ENCODE measurements around the gene AKAP17A.
"Not testable (repeated sequence)": the region's sequence is repeated elsewhere in the genome, so short reads cannot be mapped to it uniquely, and the experiment has no call there.

AKAP17A gene

DNA sequence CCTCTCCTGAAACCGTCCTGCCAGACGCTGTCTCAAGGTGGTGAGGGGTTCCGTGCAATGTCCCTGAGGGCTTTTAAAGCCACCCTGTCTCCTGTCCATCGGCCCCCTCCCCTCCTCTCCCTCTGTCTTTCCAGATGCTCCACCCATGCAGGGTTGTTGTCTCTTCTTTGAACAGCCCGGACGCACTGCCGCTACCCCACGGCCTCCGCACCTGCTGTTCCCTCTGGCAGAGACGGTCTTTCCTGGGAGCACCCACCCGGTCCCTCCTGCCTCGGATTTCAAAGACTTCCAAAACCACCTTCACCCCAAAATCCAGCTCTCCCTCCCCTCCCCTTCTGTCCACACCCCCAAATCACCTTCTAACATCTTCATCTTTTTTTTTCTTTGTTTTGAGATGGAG is 19.3 kb downstream of the AKAP17A start:
- Histone ChIP-seq H3K9me3 (ENCODE audit: insufficient read depth, low read length) (no peaks in the 10 kb centered on the region), H3K4me3 (ENCODE audit: insufficient read length, low read depth) (no peak overlapping the region), H3K36me3 (ENCODE audit: insufficient read depth, insufficient read length, low read length) (peaks cover 4% of the 10 kb centered on the region), H3K27me3 (ENCODE audit: insufficient read depth, insufficient read length) (no peaks in the 10 kb centered on the region), H3K9ac (ENCODE audit: insufficient read length, low read depth) (no peak overlapping the region), H3K4me1 (ENCODE audit: insufficient read depth, insufficient read length) (peaks cover 7% of the 10 kb centered on the region)
- TF ChIP-seq SUZ12 (IDR thresholded peaks at IDR 0.05; ENCODE audit: extremely low read depth, insufficient read depth, insufficient read length) (no peak), YY1 (IDR thresholded peaks at IDR 0.05; ENCODE audit: insufficient read depth, insufficient read length) (no peak), ZNF274 (IDR thresholded peaks at IDR 0.05; ENCODE audit: low read depth, low read length) (no peak)
- no peak for DNase-seq (ENCODE audit: low read depth, low spot score)

DNA sequence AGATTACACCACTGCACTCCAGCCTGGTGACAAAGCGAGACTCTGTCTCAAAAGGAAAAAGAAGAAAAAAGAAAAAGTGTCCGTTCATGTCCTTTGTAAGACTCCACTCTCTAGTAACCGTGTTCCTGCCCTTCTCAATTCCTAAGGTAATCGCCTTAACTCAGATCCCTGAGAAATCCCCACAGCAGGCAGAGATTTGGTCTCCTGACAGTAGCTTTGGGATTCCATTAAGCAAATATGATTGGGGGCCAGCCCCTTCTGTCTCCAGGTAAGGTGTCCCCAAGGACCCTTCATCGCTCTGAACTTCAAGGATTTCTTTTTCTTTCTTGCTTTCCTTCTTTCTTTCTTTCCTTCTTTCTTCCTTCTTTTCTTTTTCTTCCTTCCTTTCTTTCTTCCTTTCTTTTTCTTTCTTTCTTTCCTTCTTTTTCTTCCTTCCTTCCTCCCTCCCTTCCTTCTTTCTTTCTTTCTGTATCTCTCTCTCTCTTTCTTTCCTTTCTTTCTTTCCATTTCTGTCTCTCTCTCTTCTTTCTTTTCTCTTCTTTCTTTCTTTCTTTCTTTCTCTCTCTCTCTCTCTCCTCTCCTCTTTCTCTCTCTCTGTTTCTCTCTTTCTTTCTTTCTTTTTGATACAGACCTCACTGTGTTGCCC is 21.4 kb downstream of the AKAP17A start:
- no peak for DNase-seq (ENCODE audit: low read depth, low spot score)
- H3K9ac ChIP-seq (ENCODE audit: insufficient read length, low read depth): no peak overlapping the region

DNA sequence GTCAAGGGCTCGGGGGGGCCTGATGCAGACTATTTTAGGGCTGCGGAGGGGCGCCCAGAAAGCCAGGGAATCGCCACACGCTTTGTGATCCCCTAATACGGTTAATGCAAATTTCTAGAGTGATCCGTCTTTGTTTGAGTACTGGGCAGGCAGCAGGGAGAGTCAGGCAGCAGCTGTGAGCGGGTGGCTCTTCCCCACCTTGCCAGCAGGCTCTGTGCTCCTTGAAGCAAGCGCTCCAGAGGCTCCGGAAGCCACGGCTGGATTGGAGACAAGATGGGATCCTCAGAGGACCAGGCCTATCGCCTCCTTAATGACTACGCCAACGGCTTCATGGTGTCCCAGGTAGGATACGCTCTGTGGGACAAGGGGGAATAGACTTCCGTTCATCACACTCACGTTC is 23.5 kb downstream of the AKAP17A start, which contains the start of gene ASMT:
TSS of gene ASMT (plus strand) at position 133 of the 400 bp plus-strand sequence. CDS start at position 274, 141 bp downstream.
- no peaks in the 10 kb centered on the region for H3K9me3 ChIP-seq (ENCODE audit: insufficient read depth, low read length)
- H3K36me3 ChIP-seq (ENCODE audit: insufficient read depth, insufficient read length, low read length): no peaks in the 10 kb centered on the region
- peaks cover 2% of the 10 kb centered on the region for H3K4me1 ChIP-seq (ENCODE audit: insufficient read depth, insufficient read length)
- H3K4me3 ChIP-seq (ENCODE audit: insufficient read length, low read depth): no peak within 1 kb of the TSS
- no peak for TF ChIP-seq YY1 (IDR thresholded peaks at IDR 0.05; ENCODE audit: insufficient read depth, insufficient read length)
- TF ChIP-seq ZNF274 (IDR thresholded peaks at IDR 0.05; ENCODE audit: low read depth, low read length): no peak
- no peak for TF ChIP-seq SUZ12 (IDR thresholded peaks at IDR 0.05; ENCODE audit: extremely low read depth, insufficient read depth, insufficient read length)
- H3K27me3 ChIP-seq (ENCODE audit: insufficient read depth, insufficient read length): no peaks in the 10 kb centered on the region
- no peak for DNase-seq (ENCODE audit: low read depth, low spot score)
- H3K9ac ChIP-seq (ENCODE audit: insufficient read length, low read depth): no peak within 1 kb of the TSS

More for the DNA sequence above, 21.4 kb downstream of the AKAP17A start:
- H3K4me3 ChIP-seq (ENCODE audit: insufficient read length, low read depth): no peak overlapping the region
- H3K4me1 ChIP-seq (ENCODE audit: insufficient read depth, insufficient read length): peaks cover 7% of the 10 kb centered on the region
- H3K27me3 ChIP-seq (ENCODE audit: insufficient read depth, insufficient read length): no peaks in the 10 kb centered on the region
- H3K36me3 ChIP-seq (ENCODE audit: insufficient read depth, insufficient read length, low read length): no peaks in the 10 kb centered on the region
- TF ChIP-seq YY1 (IDR thresholded peaks at IDR 0.05; ENCODE audit: insufficient read depth, insufficient read length) (no peak), SUZ12 (IDR thresholded peaks at IDR 0.05; ENCODE audit: extremely low read depth, insufficient read depth, insufficient read length) (no peak), ZNF274 (IDR thresholded peaks at IDR 0.05; ENCODE audit: low read depth, low read length) (no peak)
- no peaks in the 10 kb centered on the region for H3K9me3 ChIP-seq (ENCODE audit: insufficient read depth, low read length)

DNA sequence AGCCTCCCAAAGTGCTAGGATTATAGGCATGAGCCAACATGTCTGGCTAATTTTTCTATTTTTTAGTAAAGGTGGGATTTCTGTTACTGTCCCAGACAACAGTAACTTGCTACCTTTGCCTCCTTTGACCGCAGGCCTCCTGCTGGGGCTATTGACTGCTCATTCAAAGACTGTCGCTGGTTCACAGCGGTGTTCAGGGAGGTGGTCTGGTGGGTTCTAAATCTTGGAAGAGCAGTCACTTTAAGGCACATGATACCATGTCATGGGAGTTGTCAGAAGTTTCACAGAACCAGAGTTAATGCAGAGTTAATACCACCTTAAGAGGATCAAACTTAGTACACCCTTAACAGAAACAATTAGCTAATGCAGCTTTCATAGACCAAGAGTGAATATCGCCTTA is 27.3 kb downstream of the AKAP17A start:
- peaks cover 2% of the 10 kb centered on the region for H3K4me1 ChIP-seq (ENCODE audit: insufficient read depth, insufficient read length)
- TF ChIP-seq ZNF274 (IDR thresholded peaks at IDR 0.05; ENCODE audit: low read depth, low read length): no peak
- TF ChIP-seq YY1 (IDR thresholded peaks at IDR 0.05; ENCODE audit: insufficient read depth, insufficient read length): no peak
- TF ChIP-seq SUZ12 (IDR thresholded peaks at IDR 0.05; ENCODE audit: extremely low read depth, insufficient read depth, insufficient read length): no peak
- no peaks in the 10 kb centered on the region for H3K27me3 ChIP-seq (ENCODE audit: insufficient read depth, insufficient read length)
- no peak overlapping the region for H3K9ac ChIP-seq (ENCODE audit: insufficient read length, low read depth)
- DNase-seq (ENCODE audit: low read depth, low spot score): peak; percentile 18
- H3K36me3 ChIP-seq (ENCODE audit: insufficient read depth, insufficient read length, low read length): no peaks in the 10 kb centered on the region
- no peaks in the 10 kb centered on the region for H3K9me3 ChIP-seq (ENCODE audit: insufficient read depth, low read length)
- no peak overlapping the region for H3K4me3 ChIP-seq (ENCODE audit: insufficient read length, low read depth)

DNA sequence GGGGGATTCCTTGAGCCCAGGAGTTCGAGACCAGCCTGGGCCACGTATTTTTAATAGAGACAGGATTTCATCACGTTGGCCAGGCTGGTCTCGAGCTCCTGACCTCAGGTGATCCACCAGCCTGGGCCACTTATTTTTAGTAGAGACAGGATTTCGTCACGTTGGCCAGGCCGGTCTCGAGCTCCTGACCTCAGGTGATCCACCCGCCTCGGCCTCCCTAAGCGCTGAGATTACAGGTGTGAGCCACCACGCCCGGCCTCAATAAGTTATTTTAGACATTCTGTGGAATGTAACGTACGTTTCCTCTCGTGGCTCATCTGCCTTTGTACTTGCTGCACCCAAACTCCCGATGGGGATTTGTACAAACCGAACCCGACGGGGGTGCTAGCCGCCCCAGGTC is 32.3 kb downstream of the AKAP17A start:
- Histone ChIP-seq H3K4me3 (ENCODE audit: insufficient read length, low read depth) (no peak overlapping the region), H3K9me3 (ENCODE audit: insufficient read depth, low read length) (no peaks in the 10 kb centered on the region), H3K27me3 (ENCODE audit: insufficient read depth, insufficient read length) (no peaks in the 10 kb centered on the region), H3K9ac (ENCODE audit: insufficient read length, low read depth) (no peak overlapping the region), H3K36me3 (ENCODE audit: insufficient read depth, insufficient read length, low read length) (no peaks in the 10 kb centered on the region), H3K4me1 (ENCODE audit: insufficient read depth, insufficient read length) (peaks cover 1% of the 10 kb centered on the region)
- TF ChIP-seq SUZ12 (IDR thresholded peaks at IDR 0.05; ENCODE audit: extremely low read depth, insufficient read depth, insufficient read length) (no peak), YY1 (IDR thresholded peaks at IDR 0.05; ENCODE audit: insufficient read depth, insufficient read length) (no peak), ZNF274 (IDR thresholded peaks at IDR 0.05; ENCODE audit: low read depth, low read length) (no peak)
- no peak for DNase-seq (ENCODE audit: low read depth, low spot score)

DNA sequence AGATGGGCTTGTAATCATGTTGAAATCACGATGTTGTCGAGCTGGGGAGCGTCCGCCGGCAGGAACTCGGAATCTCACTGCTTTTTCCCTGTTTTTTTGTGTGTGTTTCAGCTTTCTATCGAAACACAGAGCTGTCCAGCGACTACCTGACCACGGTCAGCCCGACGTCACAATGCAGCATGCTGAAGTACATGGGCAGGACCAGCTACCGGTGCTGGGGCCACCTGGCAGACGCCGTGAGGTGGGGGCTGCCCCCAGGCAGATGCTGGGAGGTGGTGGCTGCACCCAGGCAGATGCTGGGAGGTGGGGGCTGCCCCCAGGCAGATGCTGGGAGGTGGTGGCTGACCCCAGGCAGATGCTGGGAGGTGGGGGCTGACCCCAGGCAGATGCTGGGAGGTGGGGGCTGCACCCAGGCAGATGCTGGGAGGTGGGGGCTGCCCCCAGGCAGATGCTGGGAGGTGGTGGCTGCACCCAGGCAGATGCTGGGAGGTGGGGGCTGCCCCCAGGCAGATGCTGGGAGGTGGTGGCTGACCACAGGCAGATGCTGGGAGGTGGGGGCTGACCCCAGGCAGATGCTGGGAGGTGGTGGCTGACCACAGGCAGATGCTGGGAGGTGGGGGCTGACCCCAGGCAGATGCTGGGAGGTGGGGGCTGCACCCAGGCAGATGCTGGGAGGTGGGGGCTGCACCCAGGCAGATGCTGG is 32.9 kb downstream of the AKAP17A start:
- not testable (repeated sequence) for H3K36me3 ChIP-seq (ENCODE audit: insufficient read depth, insufficient read length, low read length); H3K9me3 ChIP-seq (ENCODE audit: insufficient read depth, low read length); H3K4me1 ChIP-seq (ENCODE audit: insufficient read depth, insufficient read length); H3K27me3 ChIP-seq (ENCODE audit: insufficient read depth, insufficient read length); DNase-seq (ENCODE audit: low read depth, low spot score); H3K4me3 ChIP-seq (ENCODE audit: insufficient read length, low read depth); H3K9ac ChIP-seq (ENCODE audit: insufficient read length, low read depth)

DNA sequence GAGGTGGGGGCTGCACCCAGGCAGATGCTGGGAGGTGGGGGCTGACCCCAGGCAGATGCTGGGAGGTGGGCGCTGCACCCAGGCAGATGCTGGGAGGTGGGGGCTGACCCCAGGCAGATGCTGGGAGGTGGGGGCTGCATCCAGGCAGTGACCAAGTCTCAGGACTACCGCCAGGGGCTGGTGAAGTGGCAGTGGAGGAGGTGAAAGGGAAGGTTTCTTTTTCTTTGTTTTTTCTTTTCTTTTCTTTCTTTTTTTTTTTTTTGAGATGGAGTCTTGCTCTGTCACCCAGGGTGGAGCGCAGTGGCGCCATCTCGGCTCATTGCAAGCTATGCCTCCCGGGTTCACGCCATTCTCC is 33.4 kb downstream of the AKAP17A start:
- not testable (repeated sequence) for DNase-seq (ENCODE audit: low read depth, low spot score); H3K27me3 ChIP-seq (ENCODE audit: insufficient read depth, insufficient read length); H3K9me3 ChIP-seq (ENCODE audit: insufficient read depth, low read length); H3K4me3 ChIP-seq (ENCODE audit: insufficient read length, low read depth); H3K4me1 ChIP-seq (ENCODE audit: insufficient read depth, insufficient read length); H3K9ac ChIP-seq (ENCODE audit: insufficient read length, low read depth); H3K36me3 ChIP-seq (ENCODE audit: insufficient read depth, insufficient read length, low read length)
